ENCODE measurements around the gene TMEM161A. TPM values are rescaled to one million over a fixed set of nuclear protein-coding genes. Genes with fewer than 3 reads are reported as not detected.

TMEM161A gene
- total and polyA plus RNA-seq, 2 of the 13 experiments (the other 11 are each of a cell fraction or from before 2014, with no cell fraction given), result 25.9 to 31.4 TPM

- no peak for TF ChIP-seq ZNF362 (CRISPR knock-in tag; IDR thresholded peaks at IDR 0.05; ENCODE audit: borderline replicate concordance)
- TF ChIP-seq GTF2F1 (IDR thresholded peaks at IDR 0.05; ENCODE audit: low read length), result no peak
- TF ChIP-seq NFE2L1 (CRISPR knock-in tag; IDR thresholded peaks at IDR 0.05; ENCODE audit: borderline replicate concordance), result no peak
- no peak; the same call in 1 of the 2 replicates for TF ChIP-seq ZNF710 (CRISPR knock-in tag; IDR thresholded peaks at IDR 0.05; ENCODE audit: borderline replicate concordance)
- TF ChIP-seq PREB (CRISPR knock-in tag; IDR thresholded peaks at IDR 0.05), result no peak
- TF ChIP-seq HDAC6 (IDR thresholded peaks at IDR 0.05; ENCODE audit: low read depth, low read length), result no peak
- no peak for TF ChIP-seq SAFB2 (CRISPR knock-in tag; IDR thresholded peaks at IDR 0.05; ENCODE audit: borderline replicate concordance, low read depth)
- no peak for TF ChIP-seq RFX3 (CRISPR knock-in tag; IDR thresholded peaks at IDR 0.05)
- TF ChIP-seq ZNF879 (CRISPR knock-in tag; IDR thresholded peaks at IDR 0.05), result 0 out of 2 replicates have a peak, but pooled peaks have one; percentile 47
- no peak for TF ChIP-seq TRAFD1 (CRISPR knock-in tag; IDR thresholded peaks at IDR 0.05; ENCODE audit: borderline replicate concordance)
- no peak for TF ChIP-seq ARNT (IDR thresholded peaks at IDR 0.05)
- TF ChIP-seq ZNF451 (CRISPR knock-in tag; IDR thresholded peaks at IDR 0.05), result no peak
- TF ChIP-seq NFIC (IDR thresholded peaks at IDR 0.05; ENCODE audit: low read length), result no peak
- peak; percentile 76 for TF ChIP-seq TAF1 (CRISPR knock-in tag; IDR thresholded peaks at IDR 0.05)
- no peak for TF ChIP-seq EHMT2 (IDR thresholded peaks at IDR 0.05; ENCODE audit: borderline replicate concordance, low read depth, low read length)
- TF ChIP-seq IKZF1 (IDR thresholded peaks at IDR 0.05), result no peak
- TF ChIP-seq HNF4A (CRISPR knock-in tag; IDR thresholded peaks at IDR 0.05), result no peak
- TF ChIP-seq RBAK (CRISPR knock-in tag; IDR thresholded peaks at IDR 0.05), result no peak
- TF ChIP-seq ZNF792 (CRISPR knock-in tag; IDR thresholded peaks at IDR 0.05), result no peak
- no peak for TF ChIP-seq PRDM4 (CRISPR knock-in tag; IDR thresholded peaks at IDR 0.05; ENCODE audit: borderline replicate concordance)
- peak; percentile 53 for TF ChIP-seq YY1 (IDR thresholded peaks at IDR 0.05; ENCODE audit: insufficient read depth, insufficient replicate concordance, low read depth, low read length)
- no peak for TF ChIP-seq EZH2 (conservative IDR thresholded peaks at IDR 0.05; ENCODE audit: low read depth, low read length)
These were observed at the start of gene TMEM161A (continued) for GRCh38 chr19:19138109-19138981.
